Measurements from ENCODE around the gene KRT72. TPM values are rescaled to one million over a fixed set of nuclear protein-coding genes. Genes with fewer than 3 reads are reported as not detected.

KRT72 gene
- total RNA-seq, 1 experiment from 2014 or later: not detected

Other genes starting within 250 kb of the KRT72 start
- gene KRT85, start 234.0 kb downstream of the KRT72 start, total RNA-seq (2014; rRNA removed; shearing (Covaris generic)): not detected in 2 replicates
- not detected in 2 replicates for gene KRT84, start 215.8 kb downstream of the KRT72 start, total RNA-seq (2014; rRNA removed; shearing (Covaris generic))
- gene KRT82, start 195.1 kb downstream of the KRT72 start, total RNA-seq (2014; rRNA removed; shearing (Covaris generic)): not detected in 2 replicates
- gene KRT75, start 167.1 kb downstream of the KRT72 start, total RNA-seq (2014; rRNA removed; shearing (Covaris generic)): 0.20 and 0.43 TPM in 2 replicates
- gene KRT6B, start 149.3 kb downstream of the KRT72 start, total RNA-seq (2014; rRNA removed; shearing (Covaris generic)): not detected in 2 replicates
- gene KRT6C, start 127.7 kb downstream of the KRT72 start, total RNA-seq (2014; rRNA removed; shearing (Covaris generic)): not detected in 2 replicates
- gene KRT6A, start 108.2 kb downstream of the KRT72 start, total RNA-seq (2014; rRNA removed; shearing (Covaris generic)): not detected in 2 replicates
- gene KRT5, start 81.1 kb downstream of the KRT72 start, total RNA-seq (2014; rRNA removed; shearing (Covaris generic)): not detected in 2 replicates
- not detected in 2 replicates for gene KRT71, start 48.3 kb downstream of the KRT72 start, total RNA-seq (2014; rRNA removed; shearing (Covaris generic))
- not detected in 2 replicates for gene KRT74, start 27.6 kb downstream of the KRT72 start, total RNA-seq (2014; rRNA removed; shearing (Covaris generic))
- not detected in 2 replicates for gene KRT73, start 17.1 kb upstream of the KRT72 start, total RNA-seq (2014; rRNA removed; shearing (Covaris generic))
- gene KRT2, start 50.7 kb upstream of the KRT72 start, total RNA-seq (2014; rRNA removed; shearing (Covaris generic)): not detected in 2 replicates
- not detected in 2 replicates for gene KRT1, start 78.9 kb upstream of the KRT72 start, total RNA-seq (2014; rRNA removed; shearing (Covaris generic))
- gene KRT77, start 102.1 kb upstream of the KRT72 start, total RNA-seq (2014; rRNA removed; shearing (Covaris generic)): not detected in 2 replicates
- not detected in 2 replicates for gene KRT76, start 175.9 kb upstream of the KRT72 start, total RNA-seq (2014; rRNA removed; shearing (Covaris generic))
- gene KRT3, start 194.7 kb upstream of the KRT72 start, total RNA-seq (2014; rRNA removed; shearing (Covaris generic)): not detected in 2 replicates
- not detected in 2 replicates for gene KRT4, start 212.7 kb upstream of the KRT72 start, total RNA-seq (2014; rRNA removed; shearing (Covaris generic))
- gene KRT79, start 232.8 kb upstream of the KRT72 start, total RNA-seq (2014; rRNA removed; shearing (Covaris generic)): not detected in 2 replicates
- gene KRT78, start 247.5 kb upstream of the KRT72 start, total RNA-seq (2014; rRNA removed; shearing (Covaris generic)): 0.61 TPM in 1 of 2 replicates, not detected in the other